GM10248 (cell line): ENCODE data around the gene ECEL1.

Source experiments
- CTCF ChIA-PET: fragments of 300-600 bp; sonication (Branson Sonifier 250); formaldehyde crosslinking; extraction: SDS; loops from one replicate; lab custom pipeline; 2021; ENCODE audit warnings: antibody characterized with exemption; lab: Yijun Ruan, JAX
- POLR2A ChIA-PET: fragments of 350-650 bp; sonication (Branson Sonifier 250); formaldehyde crosslinking; extraction: SDS; loops from one replicate; lab custom pipeline; 2020; ENCODE audit warnings: antibody characterized with exemption; lab: Yijun Ruan, JAX
- DNase-seq: peaks from one replicate; pipeline ENCODE4 v3.0.0; 2012; ENCODE audit errors: extremely low spot score
- CTCF ChIP-seq: IDR thresholded peaks from 2 replicates; pipeline ENCODE4 v1.5.1; 2012; ENCODE audit warnings: mild to moderate bottlenecking, low read depth; ENCODE audit errors: extremely low read depth, missing control alignments, control extremely low read depth

Gene ECEL1

DNA sequence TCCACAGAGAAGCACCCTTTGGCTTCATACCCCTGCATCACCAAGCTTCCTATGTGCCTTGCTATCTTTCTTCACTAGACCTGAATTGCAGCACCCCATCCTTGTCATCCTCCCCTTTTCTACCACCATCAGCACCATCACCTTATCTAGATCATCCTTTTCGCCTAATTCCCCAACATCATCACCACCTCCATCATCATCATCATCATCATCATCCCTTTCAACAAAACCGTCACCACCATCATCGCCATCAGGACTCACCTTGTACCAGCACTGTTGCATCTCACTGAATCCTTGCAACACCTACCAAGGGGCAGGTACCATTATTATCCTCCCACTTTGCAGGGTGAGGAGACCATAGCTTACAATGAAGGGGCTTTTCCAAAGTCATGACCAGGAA is 10.8 kb upstream of the ECEL1 start:
- DNase-seq = no peak
- TF ChIP-seq CTCF = no peak
- CTCF ChIA-PET = no interaction called here
- POLR2A ChIA-PET = no interaction called here

DNA sequence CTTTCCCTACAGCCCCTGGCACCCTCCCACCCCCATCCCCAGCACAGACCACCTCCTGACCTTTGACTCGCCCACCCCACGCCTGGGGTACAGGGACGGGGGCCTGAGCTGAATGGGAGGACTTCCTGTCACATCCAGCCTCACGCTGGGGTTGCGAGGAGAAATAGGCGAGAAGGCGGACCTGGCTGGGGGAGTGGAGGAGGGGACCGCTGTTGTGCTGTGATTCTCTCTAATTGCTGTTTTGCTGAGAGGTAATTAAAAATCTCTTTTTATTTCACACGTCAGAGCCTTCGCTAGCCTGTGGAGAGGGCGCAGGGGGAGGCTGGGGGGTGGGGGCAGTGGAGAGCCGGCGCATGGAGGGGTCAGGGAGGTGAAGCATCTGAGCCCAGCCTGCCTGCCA is 9.7 kb upstream of the ECEL1 start:
- no peak for TF ChIP-seq CTCF
- no peak for DNase-seq
- ChIA-PET CTCF (no interaction called here), POLR2A (interaction anchor here (0.7 kb wide), 1 partner anchor 172 kb away, joined by 3 read pairs; no protein-coding TSS in a partner anchor)

- POLR2A ChIA-PET = interaction anchor here (0.7 kb wide), 1 partner anchor 171 kb away, joined by 3 read pairs; no protein-coding TSS in a partner anchor
- no peak for DNase-seq
- CTCF ChIA-PET = no interaction called here
- no peak for TF ChIP-seq CTCF
These were observed 9.1 kb upstream of the ECEL1 start for GRCh38 chr2:232496501-232497270.

DNA sequence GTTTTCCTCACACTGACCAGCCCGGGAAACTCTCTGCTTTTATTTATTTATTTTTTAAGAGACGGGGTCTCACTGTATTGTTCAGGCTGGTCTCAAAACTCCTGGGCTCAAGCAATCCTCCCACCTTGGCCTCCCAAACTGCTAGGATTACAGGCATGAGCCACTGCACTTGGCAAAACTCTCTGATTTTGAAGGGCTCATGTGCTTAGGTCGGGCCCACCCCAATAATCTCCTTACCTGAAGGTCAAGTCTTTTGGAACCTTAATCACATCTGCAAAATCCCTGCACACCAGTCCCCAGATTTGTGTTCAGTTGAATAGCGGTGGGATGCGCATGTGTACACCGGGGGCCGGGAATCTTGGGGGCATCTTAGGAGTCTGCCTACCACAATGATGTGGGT is 7.7 kb upstream of the ECEL1 start:
- TF ChIP-seq CTCF = no peak
- ChIA-PET CTCF (no interaction called here), POLR2A (no interaction called here)
- DNase-seq = no peak

DNA sequence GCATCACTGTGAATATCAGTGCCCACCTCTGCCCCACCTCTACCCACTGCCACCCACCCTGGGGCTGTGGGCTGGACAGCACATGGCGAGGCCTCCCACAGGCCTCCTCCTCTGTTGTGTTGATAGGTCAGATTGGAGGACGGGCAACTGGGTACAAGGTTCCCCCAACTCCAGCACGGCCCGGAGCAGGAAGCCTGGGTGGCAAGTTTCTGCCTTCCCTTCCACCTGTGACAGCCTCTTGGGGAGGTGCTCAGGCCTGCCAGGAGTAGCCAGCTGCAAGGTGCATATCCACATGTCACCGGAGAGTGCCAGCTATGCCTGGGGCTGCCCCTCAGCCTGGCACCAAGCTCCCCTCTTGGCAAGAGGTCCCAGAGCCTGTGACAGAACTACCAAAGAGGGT is 6.9 kb upstream of the ECEL1 start:
- ChIA-PET CTCF (interaction anchor here (1.2 kb wide), 1 partner anchor 10 kb away, joined by 3 read pairs; no protein-coding TSS in a partner anchor), POLR2A (no interaction called here)
- TF ChIP-seq CTCF = no peak
- DNase-seq = no peak

- ChIA-PET POLR2A (no interaction called here), CTCF (interaction anchor here (1.2 kb wide), 1 partner anchor 11 kb away, joined by 3 read pairs; no protein-coding TSS in a partner anchor)
- TF ChIP-seq CTCF = no peak
- DNase-seq = no peak
These were observed 6.3 kb upstream of the ECEL1 start for GRCh38 chr2:232493701-232494474.
